GM23338 (cell line): ENCODE data around the gene PPP1R3E. TPM values are rescaled to one million over a fixed set of nuclear protein-coding genes. Genes with fewer than 3 reads are reported as not detected.
A peak's percentile ranks its signal among the peaks of the same experiment; 100 is the strongest.

Experiments used
- ATAC-seq: fragments of 200-7000 bp; cut with Tn5 transposase; 3 replicates; pipeline ENCODE4 v1.9.1; 2020
- DNase-seq: peaks from one replicate; pipeline ENCODE4 v3.0.0-alpha.2; 2015; ENCODE audit warnings: low spot score
- H2AFZ ChIP-seq: fragments of 200-600 bp; sonication (generic); 2 replicates; pipeline ENCODE4 v1.8.0; 2016; ENCODE audit warnings: antibody characterized with exemption, mild to moderate bottlenecking, moderate library complexity
- H3F3A ChIP-seq: fragments of 200-600 bp; sonication (generic); replicated peaks from 2 replicates; pipeline ENCODE4 v1.8.0; 2017; ENCODE audit warnings: antibody characterized with exemption, mixed run types, low read depth
- H3K27ac ChIP-seq: fragments of 200-600 bp; sonication (generic); 2 replicates; pipeline ENCODE4 v1.6.1; 2016; ENCODE audit warnings: low read depth
- H3K27me3 ChIP-seq: fragments of 200-600 bp; sonication (generic); 2 replicates; pipeline ENCODE4 v1.8.0; 2016; ENCODE audit warnings: mild to moderate bottlenecking, mixed run types, moderate library complexity; ENCODE audit not compliant: insufficient read depth
- H3K36me3 ChIP-seq: fragments of 200-600 bp; sonication (generic); 2 replicates; pipeline ENCODE4 v1.8.0; 2016; ENCODE audit warnings: mild to moderate bottlenecking; ENCODE audit not compliant: insufficient read depth
- H3K4me1 ChIP-seq: fragments of 200-600 bp; sonication (generic); 2 replicates; pipeline ENCODE4 v1.8.0; 2016; ENCODE audit warnings: mild to moderate bottlenecking, moderate library complexity; ENCODE audit not compliant: insufficient read depth
- H3K4me2 ChIP-seq: fragments of 200-600 bp; sonication (generic); 2 replicates; pipeline ENCODE4 v1.7.1; 2017; ENCODE audit warnings: mixed run types
- H3K4me3 ChIP-seq: fragments of 200-600 bp; sonication (generic); 2 replicates; pipeline ENCODE4 v1.6.1; 2016; ENCODE audit warnings: mixed run types
- H3K79me2 ChIP-seq: fragments of 200-600 bp; sonication (generic); replicated peaks from 2 replicates; pipeline ENCODE4 v1.8.0; 2017; ENCODE audit warnings: mild to moderate bottlenecking; ENCODE audit not compliant: insufficient read depth
- H3K9me2 ChIP-seq: fragments of 200-600 bp; sonication (generic); 2 replicates; pipeline ENCODE4 v1.8.0; 2017; ENCODE audit not compliant: insufficient read depth
- H4K20me1 ChIP-seq: fragments of 200-600 bp; sonication (generic); replicated peaks from 2 replicates; pipeline ENCODE4 v1.8.0; 2017; ENCODE audit warnings: mild to moderate bottlenecking; ENCODE audit not compliant: insufficient read depth
- H3K27ac Mint-ChIP-seq: 2 replicates; pipeline ENCODE4 v1.8.0; 2020; ENCODE audit warnings: inconsistent platforms, mild to moderate bottlenecking, moderate library complexity, mixed read lengths
- H3K27me3 Mint-ChIP-seq: 3 replicates; pipeline ENCODE4 v1.8.0; 2022; ENCODE audit warnings: low read depth, mild to moderate bottlenecking, moderate library complexity, mixed read lengths, inconsistent platforms; ENCODE audit not compliant: insufficient read depth, poor library complexity
- H3K36me3 Mint-ChIP-seq: 3 replicates; pipeline ENCODE4 v1.8.0; 2021; ENCODE audit warnings: low read depth, mild to moderate bottlenecking, inconsistent platforms, moderate library complexity, mixed read lengths
- H3K4me1 Mint-ChIP-seq: 3 replicates; pipeline ENCODE4 v1.8.0; 2020; ENCODE audit warnings: mild to moderate bottlenecking, inconsistent platforms, mixed read lengths
- H3K4me3 Mint-ChIP-seq: 3 replicates; pipeline ENCODE4 v1.8.0; 2021; ENCODE audit warnings: moderate library complexity, mild to moderate bottlenecking, inconsistent platforms, mixed read lengths
- H3K9me3 Mint-ChIP-seq: 3 replicates; pipeline ENCODE4 v1.8.0; 2020; ENCODE audit warnings: moderate library complexity, mild to moderate bottlenecking, inconsistent platforms, mixed read lengths
- CREB1 ChIP-seq: fragments of 250-450 bp; sonication (Bioruptor Pico); IDR thresholded peaks from 2 replicates; pipeline ENCODE4 v1.5.0; 2020; ENCODE audit warnings: low read depth, mild to moderate bottlenecking, moderate library complexity
- CTCF ChIP-seq, 2 experiments: fragments of 200-600 bp in 1 of 2; sonication (generic) in 1 of 2; conservative IDR thresholded peaks; 2 replicates each; pipeline versions ENCODE4 v1.5.1 to v1.6.1; 2016 to 2017; ENCODE audit warnings: antibody characterized with exemption in 2 of 2, low read depth in 2 of 2, mild to moderate bottlenecking in 2 of 2, moderate library complexity in 1 of 2
- ETS1 ChIP-seq: IDR thresholded peaks from 2 replicates; pipeline ENCODE4 v1.6.1; 2016; ENCODE audit warnings: antibody characterized with exemption
- EZH2 ChIP-seq: fragments of 200-600 bp; sonication (generic); IDR thresholded peaks from one replicate; pipeline ENCODE4 v1.8.0; 2017; ENCODE audit warnings: antibody characterized with exemption, mild to moderate bottlenecking, low read depth; ENCODE audit not compliant: unreplicated experiment
- EZH2phosphoT487 ChIP-seq: fragments of 200-600 bp; sonication (generic); IDR thresholded peaks from one replicate; pipeline ENCODE4 v1.8.1; 2018; ENCODE audit warnings: antibody characterized with exemption; ENCODE audit not compliant: unreplicated experiment
- JUNB ChIP-seq: IDR thresholded peaks from one replicate; pipeline ENCODE4 v1.6.1; 2016; ENCODE audit warnings: antibody characterized with exemption; ENCODE audit not compliant: unreplicated experiment
- NANOG ChIP-seq: IDR thresholded peaks from 2 replicates; pipeline ENCODE4 v1.6.1; 2016; ENCODE audit warnings: antibody characterized with exemption, borderline replicate concordance
- POLR2AphosphoS5 ChIP-seq: IDR thresholded peaks from 2 replicates; pipeline ENCODE4 v1.6.1; 2016; ENCODE audit warnings: antibody characterized with exemption, low read depth
- REST ChIP-seq: IDR thresholded peaks from one replicate; pipeline ENCODE4 v1.6.1; 2018; ENCODE audit warnings: antibody characterized with exemption; ENCODE audit not compliant: unreplicated experiment
- STAT1 ChIP-seq: IDR thresholded peaks from one replicate; pipeline ENCODE4 v1.6.1; 2016; ENCODE audit warnings: antibody characterized with exemption; ENCODE audit not compliant: unreplicated experiment
- ZNF114 ChIP-seq: fragments of 250-450 bp; sonication (Bioruptor Pico); IDR thresholded peaks from 2 replicates; pipeline ENCODE4 v1.5.0; 2020; ENCODE audit warnings: mild to moderate bottlenecking, moderate library complexity
- ZNF331 ChIP-seq: fragments of 250-450 bp; sonication (Bioruptor Pico); IDR thresholded peaks from 2 replicates; pipeline ENCODE4 v1.5.0; 2020; ENCODE audit warnings: low read depth, mild to moderate bottlenecking, moderate library complexity
- ZNF462 ChIP-seq: fragments of 250-450 bp; sonication (Bioruptor Pico); IDR thresholded peaks from 2 replicates; pipeline ENCODE4 v1.5.0; 2020; ENCODE audit warnings: mild to moderate bottlenecking, moderate library complexity
- polyA plus RNA-seq: library from polyadenylated mRNA; unstranded; fragments of >200 nt; fragmentation: Nextera tagmentation; extraction: Ambion mirVana; gene quantifications from 2 replicates; pipeline ENCODE4 v1.2.1, GENCODE V29; 2016
- total RNA-seq: library from RNA; depleted of rRNA; stranded (reverse); fragments of >200 nt; shearing (Covaris generic); gene quantifications from 2 replicates; pipeline ENCODE4 v1.2.3, GENCODE V29; 2014

PPP1R3E gene
- total and polyA plus RNA-seq, 2 experiments from 2014 or later = 2.3 to 2.5 TPM

- H2AFZ ChIP-seq = peak overlapping the region; percentile 45; the same call in 1 of the 2 replicates
- peaks cover 27% of the 10 kb centered on the region for H3K27me3 ChIP-seq
- ATAC-seq (no peak), DNase-seq (no peak)
- peaks cover 11% of the 10 kb centered on the region; the same call in 1 of the 2 replicates for H3K79me2 ChIP-seq
- H3K36me3 Mint-ChIP-seq = peaks cover 20% of the 10 kb centered on the region; the same call in 2 of the 3 replicates
- H3K4me2 ChIP-seq = peak overlapping the region; percentile 96
- H3K36me3 ChIP-seq = no peaks in the 10 kb centered on the region; the same call in 1 of the 2 replicates
- peaks cover 12% of the 10 kb centered on the region for H3F3A ChIP-seq
- no peaks in the 10 kb centered on the region; the same call in 2 of the 3 replicates for H3K9me3 Mint-ChIP-seq
- peak overlapping the region; percentile 94 for H3K4me3 Mint-ChIP-seq
- peak overlapping the region; percentile 96 for H3K27ac Mint-ChIP-seq
- H3K4me3 ChIP-seq = peak overlapping the region; percentile 85
- no peaks in the 10 kb centered on the region; the same call in 1 of the 2 replicates for H4K20me1 ChIP-seq
- peaks cover 15% of the 10 kb centered on the region for H3K4me1 ChIP-seq
- peaks cover 26% of the 10 kb centered on the region for H3K4me1 Mint-ChIP-seq
- H3K9me2 ChIP-seq = no peaks in the 10 kb centered on the region
- peaks cover 18% of the 10 kb centered on the region for H3K27me3 Mint-ChIP-seq
- peak overlapping the region; percentile 82 for H3K27ac ChIP-seq
- TF ChIP-seq REST (no peak), NANOG (no peak), JUNB (no peak), ETS1 (no peak), STAT1 (no peak), ZNF462 (CRISPR knock-in tag) (no peak), CTCF (conservative IDR thresholded peaks at IDR 0.05; ENCODE audit: low read depth in 2 of 2) (no peak), EZH2phosphoT487 (no peak), ZNF331 (no peak), CREB1 (no peak), EZH2 (no peak), POLR2AphosphoS5 (no peak), ZNF114 (CRISPR knock-in tag) (no peak)
These were observed 4.5 kb upstream of the PPP1R3E start for GRCh38 chr14:23307146-23307530.
